Amygdala (tissue), 56 donors: ENCODE measurements around the gene IL36RN.
"Not testable (repeated sequence)": the region's sequence is repeated elsewhere in the genome, so short reads cannot be mapped to it uniquely, and the experiment has no call there.

Experiments
- DNase-seq, 56 donors: peaks; one replicate each; lab custom pipeline; 2025; lab: John Stamatoyannopoulos, UW

IL36RN gene

GRCh38 chr2:113072584-113072983, 13.6 kb downstream of the IL36RN start:
- no peak for DNase-seq

- no peak for DNase-seq
These were observed 14.4 kb downstream of the IL36RN start for GRCh38 chr2:113073325-113073834.

- DNase-seq = no peak
These were observed 16.0 kb downstream of the IL36RN start for GRCh38 chr2:113075030-113075429.

- DNase-seq = no peak
These were observed 16.6 kb downstream of the IL36RN start for GRCh38 chr2:113075600-113075999.

- no peak for DNase-seq
These were observed 18.1 kb downstream of the IL36RN start for GRCh38 chr2:113076954-113077669.

GRCh38 chr2:113077921-113078320, 18.9 kb downstream of the IL36RN start:
- DNase-seq = no peak

GRCh38 chr2:113078350-113078839, 19.4 kb downstream of the IL36RN start:
- no peak for DNase-seq

GRCh38 chr2:113079131-113079530, 20.1 kb downstream of the IL36RN start:
- no peak for DNase-seq

- DNase-seq = peak in 3 of 56 donors; percentile 1 to 5 (median 1)
These were observed 21.1 kb downstream of the IL36RN start for GRCh38 chr2:113080134-113080533.

- no peak for DNase-seq
These were observed 22.7 kb downstream of the IL36RN start for GRCh38 chr2:113081488-113082210.

GRCh38 chr2:113083296-113083695, 24.3 kb downstream of the IL36RN start:
- no peak for DNase-seq

- no peak for DNase-seq
These were observed 25.4 kb downstream of the IL36RN start for GRCh38 chr2:113084249-113085000.

GRCh38 chr2:113085542-113085941, 26.5 kb downstream of the IL36RN start:
- no peak for DNase-seq

GRCh38 chr2:113088213-113088992, 29.4 kb downstream of the IL36RN start:
- no peak for DNase-seq

- peak in 2 of 56 donors; percentile 1 to 5 for DNase-seq
These were observed 30.9 kb downstream of the IL36RN start for GRCh38 chr2:113089916-113090315.

GRCh38 chr2:113091231-113091896, 32.4 kb downstream of the IL36RN start:
- no peak for DNase-seq

GRCh38 chr2:113092864-113093612, 34.0 kb downstream of the IL36RN start:
- no peak for DNase-seq

- no peak for DNase-seq
These were observed 34.6 kb downstream of the IL36RN start for GRCh38 chr2:113093613-113093977.

- DNase-seq = not testable (repeated sequence)
These were observed 37.3 kb downstream of the IL36RN start for GRCh38 chr2:113096306-113096705.
